Measurements from ENCODE around the gene ACIN1. TPM values are rescaled to one million over a fixed set of nuclear protein-coding genes. Genes with fewer than 3 reads are reported as not detected.

Gene ACIN1
- total and polyA plus RNA-seq, 2 of the 13 experiments (the other 11 are each of a cell fraction or from before 2014, with no cell fraction given) = 165 to 183 TPM

GRCh38 chr14:23056956-23057756, 37.8 kb downstream of the ACIN1 start, which contains the start of gene CDH24 (continued):
- TF ChIP-seq ZSCAN21 (CRISPR knock-in tag; IDR thresholded peaks at IDR 0.05; ENCODE audit: borderline replicate concordance) = peak; percentile 15
- TF ChIP-seq ZNF562 (CRISPR knock-in tag; IDR thresholded peaks at IDR 0.05; ENCODE audit: borderline replicate concordance) = no peak; the same call in 1 of the 2 replicates
- TF ChIP-seq ZBTB1 (CRISPR knock-in tag; IDR thresholded peaks at IDR 0.05; ENCODE audit: borderline replicate concordance) = no peak
- TF ChIP-seq MTF2 (CRISPR knock-in tag; IDR thresholded peaks at IDR 0.05; ENCODE audit: borderline replicate concordance) = no peak; the same call in 1 of the 2 replicates
- no peak for TF ChIP-seq ZNF460 (CRISPR knock-in tag; IDR thresholded peaks at IDR 0.05; ENCODE audit: borderline replicate concordance)
- TF ChIP-seq, protein P1, sequence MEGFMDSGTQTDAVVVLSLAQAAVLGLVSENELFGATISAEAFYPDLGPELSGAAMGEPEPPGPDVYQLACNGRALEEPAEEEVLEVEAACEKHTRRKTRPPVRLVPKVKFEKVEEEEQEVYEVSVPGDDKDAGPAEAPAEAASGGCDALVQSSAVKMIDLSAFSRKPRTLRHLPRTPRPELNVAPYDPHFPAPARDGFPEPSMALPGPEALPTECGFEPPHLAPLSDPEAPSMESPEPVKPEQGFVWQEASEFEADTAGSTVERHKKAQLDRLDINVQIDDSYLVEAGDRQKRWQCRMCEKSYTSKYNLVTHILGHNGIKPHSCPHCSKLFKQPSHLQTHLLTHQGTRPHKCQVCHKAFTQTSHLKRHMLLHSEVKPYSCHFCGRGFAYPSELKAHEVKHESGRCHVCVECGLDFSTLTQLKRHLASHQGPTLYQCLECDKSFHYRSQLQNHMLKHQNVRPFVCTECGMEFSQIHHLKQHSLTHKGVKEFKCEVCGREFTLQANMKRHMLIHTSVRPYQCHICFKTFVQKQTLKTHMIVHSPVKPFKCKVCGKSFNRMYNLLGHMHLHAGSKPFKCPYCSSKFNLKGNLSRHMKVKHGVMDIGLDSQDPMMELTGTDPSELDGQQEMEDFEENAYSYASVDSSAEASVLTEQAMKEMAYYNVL (CRISPR knock-in tag; IDR thresholded peaks at IDR 0.05; ENCODE audit: borderline replicate concordance) = no peak
- TF ChIP-seq ZSCAN20 (CRISPR knock-in tag; IDR thresholded peaks at IDR 0.05; ENCODE audit: borderline replicate concordance) = no peak
- TF ChIP-seq ZFP37 (CRISPR knock-in tag; IDR thresholded peaks at IDR 0.05; ENCODE audit: borderline replicate concordance) = no peak
- no peak for TF ChIP-seq CENPX (CRISPR knock-in tag; IDR thresholded peaks at IDR 0.05)
- TF ChIP-seq ZNF142 (CRISPR knock-in tag; IDR thresholded peaks at IDR 0.05) = no peak
- TF ChIP-seq NCOR1 (IDR thresholded peaks at IDR 0.05; ENCODE audit: borderline replicate concordance, low read length) = no peak
- TF ChIP-seq, protein P2, sequence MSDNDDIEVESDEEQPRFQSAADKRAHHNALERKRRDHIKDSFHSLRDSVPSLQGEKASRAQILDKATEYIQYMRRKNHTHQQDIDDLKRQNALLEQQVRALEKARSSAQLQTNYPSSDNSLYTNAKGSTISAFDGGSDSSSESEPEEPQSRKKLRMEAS (IDR thresholded peaks at IDR 0.05) = no peak
- no peak for TF ChIP-seq ZSCAN12 (CRISPR knock-in tag; IDR thresholded peaks at IDR 0.05)
- TF ChIP-seq RFX5 (IDR thresholded peaks at IDR 0.05; ENCODE audit: low read depth, low read length) = no peak
- peak; percentile 29 for TF ChIP-seq NR0B2 (CRISPR knock-in tag; IDR thresholded peaks at IDR 0.05)
- TF ChIP-seq PCBP2 (optimal IDR thresholded peaks at IDR 0.05; ENCODE audit: low read depth, low read length, poor library complexity, severe bottlenecking) = peak; percentile 64
- no peak for TF ChIP-seq FOXO1 (CRISPR knock-in tag; IDR thresholded peaks at IDR 0.05)

All from HepG2 (cell line).